ENCODE data around the gene NAPSA.

The NAPSA gene

DNA sequence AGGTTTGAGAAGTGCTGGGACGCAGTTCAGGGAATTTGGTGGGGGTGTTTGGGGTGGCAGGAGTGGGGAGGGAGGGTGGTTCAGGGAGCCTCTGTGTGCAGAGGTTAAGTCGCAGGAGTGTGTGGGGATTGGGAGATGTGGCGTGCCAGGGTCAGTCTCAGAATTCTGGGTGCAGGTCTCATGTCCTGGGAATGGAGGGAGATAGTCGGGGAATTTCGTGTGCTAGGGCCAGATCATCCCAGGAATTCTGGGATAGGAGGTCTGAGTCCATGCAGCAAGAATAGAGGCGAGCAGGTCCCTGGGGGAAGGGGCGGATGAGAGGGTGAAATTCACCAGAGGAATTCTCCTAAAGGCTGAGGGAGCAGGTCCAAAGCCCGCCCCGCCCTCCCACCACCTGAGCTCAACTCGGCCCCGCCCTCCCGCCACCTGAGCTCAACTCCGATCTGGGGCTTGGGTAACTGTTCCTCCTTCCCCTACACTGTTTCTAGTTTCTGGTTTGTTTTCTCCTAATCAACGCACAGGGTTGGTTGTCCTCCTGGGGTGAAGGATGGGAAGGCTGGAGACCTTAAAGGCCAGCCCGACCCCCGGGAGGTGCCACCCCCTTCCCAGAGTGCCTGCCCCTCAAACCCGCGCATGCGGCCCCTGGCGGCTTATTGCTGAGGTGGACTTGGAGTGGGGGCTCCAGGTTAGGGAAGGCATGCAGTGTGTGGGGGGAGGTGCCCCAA lies 51.5 kb downstream of the NAPSA start:
- no peak for DNase-seq

DNA sequence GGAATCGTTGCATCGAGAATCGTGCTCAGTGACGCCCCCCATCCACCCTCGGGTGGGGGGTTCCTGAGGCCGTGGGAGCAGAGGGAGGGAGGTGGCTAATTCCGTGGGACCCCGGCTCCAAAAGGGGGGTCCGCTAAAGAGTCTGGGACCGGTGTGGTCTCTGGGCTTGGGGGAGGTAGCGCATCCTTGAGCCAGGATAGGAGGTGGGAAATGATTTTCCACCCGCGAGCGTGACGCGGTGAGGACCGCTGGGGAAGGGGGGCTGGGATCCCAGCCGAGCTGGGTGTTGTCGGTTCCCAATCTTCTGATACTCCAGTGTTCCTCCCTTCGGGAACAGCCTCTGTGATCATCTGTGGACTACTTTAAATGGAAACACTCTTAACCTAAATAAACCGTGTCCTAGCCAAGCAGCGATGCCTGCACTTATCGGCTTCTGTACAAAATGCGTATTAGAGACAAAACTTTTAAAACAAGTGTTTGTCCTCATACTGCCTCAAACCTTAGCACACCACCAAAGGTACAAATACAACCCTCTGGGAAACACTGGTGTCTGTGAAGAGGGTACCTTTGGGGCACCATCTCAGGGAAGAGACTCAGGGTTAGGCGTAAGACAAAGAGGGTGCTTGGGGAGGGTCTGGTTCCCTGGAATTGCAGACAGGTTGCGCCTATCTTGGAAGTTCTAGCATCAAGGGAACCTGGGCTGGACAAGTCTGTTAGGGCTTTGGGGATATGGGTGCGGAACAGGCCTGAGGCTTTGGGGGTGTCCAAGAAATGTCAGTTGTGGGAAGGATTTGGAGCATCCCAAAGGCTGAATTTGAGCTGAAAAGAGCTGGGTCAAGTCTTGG lies 52.2 kb downstream of the NAPSA start:
- DNase-seq, result no peak

DNA sequence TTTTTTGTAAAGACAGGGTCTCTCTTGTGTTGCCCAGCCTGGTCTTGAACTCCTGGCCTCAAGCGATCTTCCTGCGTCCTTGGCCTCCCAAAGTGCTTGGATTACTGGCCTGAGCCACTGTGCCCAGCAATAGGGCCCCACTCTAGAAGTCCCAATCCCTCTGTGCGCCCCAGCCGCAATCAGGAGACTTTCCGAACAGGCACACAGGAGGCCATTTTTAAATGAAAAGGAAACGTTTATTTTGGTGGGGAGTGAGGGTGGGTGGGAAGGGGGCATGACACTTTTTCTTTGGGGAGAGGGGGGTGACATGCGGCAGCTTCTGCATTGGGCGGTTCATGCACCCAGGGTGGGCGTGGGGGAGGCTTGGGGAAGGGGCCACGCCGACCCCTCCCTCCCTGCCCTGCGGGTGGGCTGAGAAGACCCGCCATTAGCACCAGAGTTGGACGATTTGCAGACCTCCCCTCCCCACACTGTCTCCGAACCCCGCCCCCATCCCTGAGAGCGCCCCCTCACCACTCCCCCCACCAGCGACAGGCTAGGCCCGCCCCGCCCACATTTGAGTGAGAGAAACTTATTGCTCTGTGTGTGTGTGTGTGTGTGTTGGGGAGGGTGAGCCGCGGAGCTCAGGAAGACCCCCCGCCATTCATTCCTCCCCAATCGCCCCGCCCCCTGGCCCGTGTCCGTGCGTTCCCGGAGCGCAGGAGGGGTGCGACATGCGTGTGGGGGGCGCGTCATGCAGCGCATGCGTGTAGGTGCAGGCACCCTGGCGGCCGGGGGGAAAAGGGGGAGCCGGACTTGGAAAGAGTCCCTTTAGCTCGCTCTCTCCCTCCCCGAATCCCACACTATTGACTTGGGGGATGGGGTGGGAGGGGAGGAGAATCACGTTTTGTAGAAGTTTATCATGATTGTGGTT lies 53.5 kb downstream of the NAPSA start:
- no peak for DNase-seq

DNA sequence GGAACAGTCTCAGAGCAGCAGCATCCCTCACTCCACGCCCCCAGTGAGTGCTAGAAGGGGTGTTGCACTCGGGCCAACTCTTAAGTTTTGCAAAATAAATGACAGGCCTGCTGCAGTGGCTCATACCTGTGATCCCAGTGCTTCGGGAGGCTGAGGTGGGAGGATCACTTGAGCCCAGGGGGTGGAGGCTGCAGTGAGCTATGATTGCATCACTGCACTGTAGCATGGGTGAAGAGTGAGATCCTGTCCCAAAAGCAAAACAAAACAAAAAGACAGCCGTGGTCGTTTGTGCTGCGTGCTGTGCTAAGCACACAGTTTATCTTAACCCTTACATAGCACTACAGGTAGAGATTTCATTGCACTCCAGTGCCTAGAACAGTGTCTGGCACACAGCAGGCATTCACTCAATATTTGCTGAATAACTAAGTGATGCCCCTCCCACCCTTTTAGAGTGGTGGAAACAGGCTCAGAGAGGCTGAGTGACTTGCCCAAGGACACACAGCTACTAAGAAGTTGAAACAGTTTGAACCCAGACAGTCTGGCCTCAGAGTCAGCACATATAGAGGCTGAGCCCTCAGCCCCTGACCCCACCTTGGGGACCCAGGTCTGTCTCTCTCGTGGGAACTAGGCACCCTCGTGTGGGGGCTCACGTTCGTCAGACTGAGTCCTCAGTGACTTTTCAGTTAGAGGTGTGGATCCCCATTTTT lies 54.5 kb downstream of the NAPSA start:
- no peak for DNase-seq

DNA sequence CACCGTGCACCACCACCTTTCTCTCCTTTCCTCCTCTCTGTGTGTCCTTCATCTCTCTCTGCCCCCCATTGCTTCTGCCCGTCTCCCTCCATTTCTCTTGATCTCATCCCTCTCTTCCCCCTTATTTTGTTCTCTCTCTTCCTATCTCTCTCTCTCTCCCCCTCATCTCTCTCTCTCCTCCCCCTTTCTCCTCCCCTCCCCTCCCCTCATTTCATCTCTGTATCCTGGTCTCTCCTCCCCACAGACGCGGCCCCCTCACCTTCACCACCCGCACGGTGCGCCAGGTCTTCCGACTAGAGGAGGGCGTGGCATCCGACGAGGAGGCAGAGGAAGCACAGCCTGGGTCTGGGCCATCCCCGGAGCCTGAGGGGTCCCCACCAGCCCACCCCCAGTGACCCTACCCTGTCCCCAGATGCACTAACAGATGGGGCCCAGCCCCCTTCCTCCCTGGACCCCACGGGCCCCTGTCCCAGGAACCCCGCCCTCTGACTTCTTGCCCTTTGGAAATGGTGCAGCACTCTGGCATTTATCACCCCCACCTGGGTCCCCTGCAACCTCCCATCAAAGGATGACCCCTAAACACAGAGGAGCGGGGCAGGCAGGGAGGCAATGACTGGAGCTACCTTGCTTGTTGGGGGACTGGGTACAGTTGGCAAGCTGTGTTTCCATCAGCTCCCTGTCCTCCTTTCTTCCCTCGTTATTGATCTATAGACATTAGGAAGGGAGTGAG lies 55.9 kb downstream of the NAPSA start:
- no peak for DNase-seq

DNA sequence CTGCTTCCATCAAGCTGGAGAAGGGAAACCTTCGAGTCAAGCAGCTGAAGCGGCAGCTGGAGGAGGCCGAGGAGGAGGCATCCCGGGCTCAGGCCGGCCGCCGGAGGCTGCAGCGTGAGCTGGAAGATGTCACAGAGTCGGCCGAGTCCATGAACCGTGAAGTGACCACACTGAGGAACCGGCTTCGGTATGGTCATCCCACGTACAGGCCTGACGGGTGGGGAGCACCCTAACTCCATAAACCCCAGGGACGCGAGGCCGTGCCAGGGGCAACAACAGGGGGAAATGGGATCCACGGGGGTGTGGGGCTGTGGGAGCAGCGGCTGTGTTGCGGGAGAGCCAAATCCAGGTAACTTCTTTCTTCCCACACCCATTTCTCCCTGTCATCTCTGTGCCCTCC lies 56.4 kb downstream of the NAPSA start:
- DNase-seq, result no peak
